Memory B cell (primary cell): ENCODE data around the gene PAM.
"Not testable (repeated sequence)": the region's sequence is repeated elsewhere in the genome, so short reads cannot be mapped to it uniquely, and the experiment has no call there.

Experiments used
- ATAC-seq: fragments of 150-1000 bp; cut with Tn5 transposase; 2 replicates; pipeline ENCODE4 v1.10.0; 2021; ENCODE audit warnings: low read depth, mild to moderate bottlenecking, moderate library complexity
- DNase-seq, 2 donors: peaks; one replicate each; pipeline ENCODE4 v3.0.0; 2022; ENCODE audit warnings: low spot score in 2 of 2
- H3K27ac Mint-ChIP-seq: one replicate; pipeline ENCODE4 v1.8.0; 2022; ENCODE audit warnings: mild to moderate bottlenecking, moderate library complexity, mixed read lengths
- H3K27me3 Mint-ChIP-seq: one replicate; pipeline ENCODE4 v1.8.0; 2022; ENCODE audit warnings: mixed read lengths
- H3K36me3 Mint-ChIP-seq: one replicate; pipeline ENCODE4 v1.8.0; 2022; ENCODE audit warnings: mild to moderate bottlenecking, mixed read lengths
- H3K4me1 Mint-ChIP-seq: one replicate; pipeline ENCODE4 v1.8.0; 2022; ENCODE audit warnings: mixed read lengths
- H3K4me3 Mint-ChIP-seq: one replicate; pipeline ENCODE4 v1.8.0; 2022; ENCODE audit warnings: mild to moderate bottlenecking, moderate library complexity, mixed read lengths
- H3K9me3 Mint-ChIP-seq: one replicate; pipeline ENCODE4 v1.8.0; 2022; ENCODE audit warnings: mixed read lengths

PAM gene

GRCh38 chr5:102971676-102972293 lies 216.7 kb downstream of the PAM start:
- no peaks in the 10 kb centered on the region for H3K9me3 Mint-ChIP-seq
- H3K27me3 Mint-ChIP-seq: no peaks in the 10 kb centered on the region
- H3K4me3 Mint-ChIP-seq: no peak overlapping the region
- no peaks in the 10 kb centered on the region for H3K4me1 Mint-ChIP-seq
- ATAC-seq (no peak), DNase-seq (no peak)
- H3K27ac Mint-ChIP-seq: no peak overlapping the region
- peaks cover 3% of the 10 kb centered on the region for H3K36me3 Mint-ChIP-seq

DNA sequence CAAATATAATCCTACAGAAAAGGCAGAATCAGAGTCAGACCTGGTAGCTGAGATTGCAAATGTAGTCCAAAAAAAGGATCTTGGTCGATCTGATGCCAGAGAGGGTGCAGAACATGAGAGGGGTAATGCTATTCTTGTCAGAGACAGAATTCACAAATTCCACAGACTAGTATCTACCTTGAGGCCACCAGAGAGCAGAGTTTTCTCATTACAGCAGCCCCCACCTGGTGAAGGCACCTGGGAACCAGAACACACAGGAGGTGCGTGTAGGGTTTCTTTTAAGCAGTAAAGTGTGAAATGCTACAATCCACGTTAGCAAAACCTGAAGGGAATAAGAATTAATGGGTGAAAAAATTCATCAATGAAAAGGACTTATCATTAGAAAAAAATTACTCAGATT lies 219.1 kb downstream of the PAM start:
- no peaks in the 10 kb centered on the region for H3K4me1 Mint-ChIP-seq
- ATAC-seq: no peak
- H3K36me3 Mint-ChIP-seq: no peaks in the 10 kb centered on the region
- no peak for DNase-seq
- no peak overlapping the region for H3K4me3 Mint-ChIP-seq
- no peaks in the 10 kb centered on the region for H3K27me3 Mint-ChIP-seq
- H3K9me3 Mint-ChIP-seq: no peaks in the 10 kb centered on the region
- no peak overlapping the region for H3K27ac Mint-ChIP-seq

GRCh38 chr5:102975045-102975444 lies 219.9 kb downstream of the PAM start:
- Mint-ChIP-seq H3K4me3 (no peak overlapping the region), H3K9me3 (no peaks in the 10 kb centered on the region), H3K27me3 (no peaks in the 10 kb centered on the region)

GRCh38 chr5:102975457-102976182 lies 220.5 kb downstream of the PAM start:
- no peak overlapping the region for H3K4me3 Mint-ChIP-seq
- no peaks in the 10 kb centered on the region for H3K27me3 Mint-ChIP-seq
- no peaks in the 10 kb centered on the region for H3K4me1 Mint-ChIP-seq
- no peaks in the 10 kb centered on the region for H3K9me3 Mint-ChIP-seq
- ATAC-seq (no peak), DNase-seq (no peak)
- H3K36me3 Mint-ChIP-seq: no peaks in the 10 kb centered on the region
- H3K27ac Mint-ChIP-seq: no peak overlapping the region

More at GRCh38 chr5:102975045-102975444, 219.9 kb downstream of the PAM start:
- no peak for ATAC-seq
- Mint-ChIP-seq H3K36me3 (no peaks in the 10 kb centered on the region), H3K4me1 (no peaks in the 10 kb centered on the region), H3K27ac (no peak overlapping the region)
- no peak for DNase-seq

GRCh38 chr5:102981957-102982635 lies 227.0 kb downstream of the PAM start:
- peaks cover 8% of the 10 kb centered on the region for H3K9me3 Mint-ChIP-seq
- ATAC-seq: no peak
- DNase-seq: no peak
- no peak overlapping the region for H3K27ac Mint-ChIP-seq
- H3K4me1 Mint-ChIP-seq: no peaks in the 10 kb centered on the region
- H3K36me3 Mint-ChIP-seq: peaks cover 12% of the 10 kb centered on the region
- H3K27me3 Mint-ChIP-seq: no peaks in the 10 kb centered on the region
- no peak overlapping the region for H3K4me3 Mint-ChIP-seq

- H3K27me3 Mint-ChIP-seq: no peaks in the 10 kb centered on the region
- no peak for ATAC-seq
- peaks cover 8% of the 10 kb centered on the region for H3K9me3 Mint-ChIP-seq
- DNase-seq: no peak
- no peaks in the 10 kb centered on the region for H3K4me1 Mint-ChIP-seq
- peaks cover 12% of the 10 kb centered on the region for H3K36me3 Mint-ChIP-seq
- no peak overlapping the region for H3K27ac Mint-ChIP-seq
- no peak overlapping the region for H3K4me3 Mint-ChIP-seq
Measured at GRCh38 chr5:102986074-102986473, 231.0 kb downstream of the PAM start.

DNA sequence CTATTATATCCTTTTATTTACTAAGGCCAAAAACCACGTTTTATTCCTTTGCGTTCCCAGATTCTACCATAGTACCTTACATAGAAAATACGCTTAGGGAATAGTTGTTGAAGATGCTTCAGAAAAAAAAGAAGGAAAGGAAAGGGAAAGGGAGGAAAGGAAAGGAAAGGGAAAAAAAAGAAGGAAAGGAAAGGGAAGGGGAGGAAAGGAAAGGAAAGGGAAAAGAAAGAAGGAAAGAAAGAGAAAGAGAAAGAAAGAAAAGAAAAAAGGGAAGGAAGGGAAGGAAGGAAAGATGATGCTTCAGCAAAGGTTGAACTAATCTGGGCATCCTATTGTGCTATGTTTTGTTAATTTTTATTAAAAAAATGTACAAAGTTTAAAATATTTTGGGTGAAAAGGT lies 233.4 kb downstream of the PAM start:
- no peak overlapping the region for H3K4me3 Mint-ChIP-seq
- H3K9me3 Mint-ChIP-seq: peaks cover 5% of the 10 kb centered on the region
- H3K27me3 Mint-ChIP-seq: no peaks in the 10 kb centered on the region
- DNase-seq: no peak
- H3K36me3 Mint-ChIP-seq: no peaks in the 10 kb centered on the region
- no peak for ATAC-seq
- H3K27ac Mint-ChIP-seq: no peak overlapping the region
- H3K4me1 Mint-ChIP-seq: no peaks in the 10 kb centered on the region

- Mint-ChIP-seq H3K27me3 (no peaks in the 10 kb centered on the region), H3K4me3 (no peak overlapping the region), H3K27ac (no peak overlapping the region), H3K4me1 (no peaks in the 10 kb centered on the region), H3K36me3 (no peaks in the 10 kb centered on the region), H3K9me3 (no peaks in the 10 kb centered on the region)
- ATAC-seq: no peak
- no peak for DNase-seq
Measured at GRCh38 chr5:102991802-102992201, 236.7 kb downstream of the PAM start.

DNA sequence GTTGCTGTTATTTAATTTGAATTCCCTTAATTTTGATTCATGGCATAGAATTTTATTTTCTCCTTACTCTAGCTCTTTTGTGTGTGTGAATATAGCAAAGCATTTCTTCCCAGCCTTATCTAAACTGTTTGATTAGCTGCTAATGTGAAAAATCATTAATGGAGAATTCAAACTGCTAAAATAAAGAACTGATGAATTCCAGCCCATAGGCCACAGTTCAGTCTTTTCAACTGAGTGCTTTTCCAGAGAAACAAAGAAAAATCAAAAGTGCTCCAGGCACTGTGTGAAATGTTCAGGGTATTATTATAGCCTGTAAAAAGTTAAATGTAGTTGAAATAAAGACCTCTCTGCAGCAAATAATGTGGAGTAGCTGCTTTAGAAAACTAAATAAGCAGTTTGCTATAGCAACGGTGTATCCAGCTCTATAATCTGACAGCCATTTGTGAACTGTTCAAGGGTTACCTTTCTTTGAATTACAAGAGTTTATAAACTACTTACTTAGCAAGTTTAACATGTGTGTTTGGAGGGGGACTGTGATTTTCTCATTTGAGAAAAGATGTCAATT lies 241.0 kb downstream of the PAM start:
- Mint-ChIP-seq H3K4me3 (no peak overlapping the region), H3K36me3 (no peaks in the 10 kb centered on the region), H3K9me3 (no peaks in the 10 kb centered on the region), H3K4me1 (no peaks in the 10 kb centered on the region), H3K27ac (no peak overlapping the region), H3K27me3 (no peaks in the 10 kb centered on the region)
- no peak for ATAC-seq
- DNase-seq: no peak

DNA sequence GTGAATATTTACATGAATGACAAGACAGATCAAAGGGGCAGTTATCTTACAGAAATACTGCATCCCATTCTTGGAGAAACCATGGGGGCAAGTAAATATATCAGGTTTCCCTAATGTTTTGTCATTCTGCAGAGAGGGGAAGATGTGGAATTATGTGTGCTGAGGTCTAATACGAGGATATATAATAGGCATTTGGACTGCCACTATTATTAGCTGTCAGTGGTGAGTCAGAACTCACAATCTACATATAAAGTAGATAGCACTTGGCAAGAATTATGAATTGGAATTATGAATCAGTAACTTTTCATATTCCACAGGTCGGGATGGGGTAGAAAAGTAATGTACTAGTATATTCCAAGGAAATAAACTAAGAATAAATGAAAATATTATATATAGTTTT lies 243.1 kb downstream of the PAM start:
- H3K4me1 Mint-ChIP-seq: no peaks in the 10 kb centered on the region
- no peaks in the 10 kb centered on the region for H3K9me3 Mint-ChIP-seq
- H3K27me3 Mint-ChIP-seq: no peaks in the 10 kb centered on the region
- no peak for ATAC-seq
- no peak overlapping the region for H3K27ac Mint-ChIP-seq
- H3K4me3 Mint-ChIP-seq: no peak overlapping the region
- H3K36me3 Mint-ChIP-seq: no peaks in the 10 kb centered on the region
- DNase-seq: no peak

DNA sequence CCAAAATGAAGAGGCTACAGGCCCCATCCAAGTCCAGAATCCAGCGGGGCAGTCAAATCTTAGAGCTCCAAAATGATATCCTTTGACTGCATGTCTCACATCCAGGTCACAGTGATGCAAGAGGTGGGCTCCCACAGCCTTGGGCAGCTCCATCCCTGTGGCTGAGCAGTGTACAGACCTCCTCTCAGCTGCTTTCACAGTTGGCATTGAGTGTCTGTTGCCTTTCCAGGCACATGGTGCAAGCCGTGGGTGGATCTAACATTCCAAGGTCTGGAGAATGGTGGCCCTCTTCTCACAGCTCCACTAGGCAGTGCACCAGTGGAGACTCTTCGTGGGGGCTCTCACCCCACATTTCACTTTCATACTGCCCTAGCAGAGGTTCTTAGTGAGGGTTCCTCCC lies 244.1 kb downstream of the PAM start:
- DNase-seq (no peak), ATAC-seq (no peak)
- H3K27ac Mint-ChIP-seq: no peak overlapping the region
- no peaks in the 10 kb centered on the region for H3K4me1 Mint-ChIP-seq
- H3K27me3 Mint-ChIP-seq: no peaks in the 10 kb centered on the region
- H3K4me3 Mint-ChIP-seq: no peak overlapping the region
- no peaks in the 10 kb centered on the region for H3K9me3 Mint-ChIP-seq
- no peaks in the 10 kb centered on the region for H3K36me3 Mint-ChIP-seq

- H3K4me1 Mint-ChIP-seq, ATAC-seq, H3K27ac Mint-ChIP-seq, DNase-seq, H3K36me3 Mint-ChIP-seq, H3K27me3 Mint-ChIP-seq, H3K4me3 Mint-ChIP-seq, H3K9me3 Mint-ChIP-seq: not testable (repeated sequence)
Measured at GRCh38 chr5:102999621-103000020, 244.5 kb downstream of the PAM start.

DNA sequence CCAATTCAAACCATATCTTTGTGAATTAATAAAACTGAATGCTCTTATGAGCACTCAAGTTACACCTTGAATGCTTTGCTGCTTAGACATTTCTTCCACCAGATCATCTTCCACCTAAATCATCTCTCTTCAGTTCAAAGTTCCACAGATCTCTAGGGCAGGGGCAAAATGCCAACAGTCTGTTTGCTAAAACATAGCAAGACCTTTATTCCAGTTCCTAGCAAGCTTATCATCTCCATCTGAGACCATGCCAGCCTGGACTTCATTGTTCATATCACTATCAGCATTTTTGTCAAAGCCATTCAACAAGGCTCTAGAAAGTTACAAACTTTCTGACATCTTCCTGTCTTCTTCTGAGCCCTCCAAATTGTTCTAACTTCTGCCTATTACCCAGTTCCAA lies 245.0 kb downstream of the PAM start:
- no peak overlapping the region for H3K4me3 Mint-ChIP-seq
- H3K4me1 Mint-ChIP-seq: no peaks in the 10 kb centered on the region
- H3K27ac Mint-ChIP-seq: no peak overlapping the region
- no peaks in the 10 kb centered on the region for H3K27me3 Mint-ChIP-seq
- no peaks in the 10 kb centered on the region for H3K36me3 Mint-ChIP-seq
- no peak for DNase-seq
- no peaks in the 10 kb centered on the region for H3K9me3 Mint-ChIP-seq
- ATAC-seq: no peak

DNA sequence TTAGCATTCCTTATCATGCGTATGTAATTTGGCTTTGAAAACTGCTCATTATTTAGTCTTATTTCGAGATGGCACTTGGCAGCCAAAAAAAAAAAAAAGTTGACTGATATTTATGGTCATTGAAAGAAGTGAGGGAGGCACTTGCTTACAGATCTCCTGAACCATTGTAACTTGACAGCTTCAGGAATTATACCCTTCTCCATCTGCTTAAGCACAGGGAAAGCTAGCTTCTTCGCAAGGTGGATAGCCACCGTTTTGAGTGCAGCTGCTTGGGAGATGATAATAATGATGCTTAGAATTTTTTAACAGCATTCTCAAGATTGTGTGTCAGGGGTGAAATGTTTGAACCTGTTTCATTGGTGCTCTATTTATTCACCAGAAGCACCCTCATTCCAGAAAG lies 248.8 kb downstream of the PAM start:
- Mint-ChIP-seq H3K27ac (no peak overlapping the region), H3K4me3 (no peak overlapping the region), H3K4me1 (no peaks in the 10 kb centered on the region), H3K27me3 (no peaks in the 10 kb centered on the region), H3K36me3 (no peaks in the 10 kb centered on the region), H3K9me3 (no peaks in the 10 kb centered on the region)
- DNase-seq (no peak), ATAC-seq (no peak)
